ENCODE results near the gene VSTM4. TPM values are rescaled to one million over a fixed set of nuclear protein-coding genes. Genes with fewer than 3 reads are reported as not detected.

VSTM4 gene
- total and polyA plus RNA-seq, 2 donors (not counting 1 experiment from before 2014, with no cell fraction given) = 8.1 to 27.9 TPM

GRCh38 chr10:49050906-49051305 lies 64.4 kb downstream of the VSTM4 start:
- Histone ChIP-seq H3K36me3 (ENCODE audit: control insufficient read depth, insufficient read depth, low read length) (no peaks in the 10 kb centered on the region), H3K4me2 (ENCODE audit: extremely low read depth, insufficient read depth, low read length) (no peak overlapping the region), H3K9me3 (ENCODE audit: control insufficient read depth, insufficient read depth, low read depth, low read length) (no peaks in the 10 kb centered on the region), H3K27me3 (ENCODE audit: control insufficient read depth, insufficient read depth, low read length) (no peaks in the 10 kb centered on the region), H2AFZ (ENCODE audit: low read length) (no peak overlapping the region), H3K27ac (ENCODE audit: insufficient read depth, low read length) (no peak overlapping the region), H3K4me1 (ENCODE audit: control insufficient read depth, extremely low read depth, insufficient read depth, low read length) (no peaks in the 10 kb centered on the region), H3K9ac (ENCODE audit: insufficient read depth, low read length) (no peak overlapping the region), H4K20me1 (ENCODE audit: control insufficient read depth, extremely low read depth, insufficient read depth, low read length) (no peaks in the 10 kb centered on the region), H3K79me2 (ENCODE audit: control insufficient read depth, insufficient read depth, low read length) (no peaks in the 10 kb centered on the region), H3K4me3 (replicated peaks in 1 of 4; ENCODE audit: control extremely low read depth in 1 of 4, insufficient read depth in 1 of 4, low read depth in 3 of 4, low read length in 4 of 4) (no peak overlapping the region)
- no peak for DNase-seq (ENCODE audit: low read depth in 2 of 2)
- TF ChIP-seq CTCF (conservative IDR thresholded peaks at IDR 0.05 in 1 of 2, IDR thresholded peaks at IDR 0.05 in 1 of 2; ENCODE audit: low read depth in 1 of 2, low read length in 2 of 2) = no peak
- TF ChIP-seq EZH2 (IDR thresholded peaks at IDR 0.05; ENCODE audit: low read length, missing control alignments) = no peak

- peak in 1 of 2 donors; percentile 11 for DNase-seq (ENCODE audit: low read depth in 2 of 2)
- H3K4me1 ChIP-seq (ENCODE audit: control insufficient read depth, extremely low read depth, insufficient read depth, low read length) = no peaks in the 10 kb centered on the region
- no peak overlapping the region for H3K27ac ChIP-seq (ENCODE audit: insufficient read depth, low read length)
- H3K9me3 ChIP-seq (ENCODE audit: control insufficient read depth, insufficient read depth, low read depth, low read length) = no peaks in the 10 kb centered on the region
- no peak overlapping the region for H3K4me2 ChIP-seq (ENCODE audit: extremely low read depth, insufficient read depth, low read length)
- H3K36me3 ChIP-seq (ENCODE audit: control insufficient read depth, insufficient read depth, low read length) = no peaks in the 10 kb centered on the region
- H3K4me3 ChIP-seq (replicated peaks in 1 of 4; ENCODE audit: control extremely low read depth in 1 of 4, insufficient read depth in 1 of 4, low read depth in 3 of 4, low read length in 4 of 4) = no peak overlapping the region
- no peak overlapping the region for H2AFZ ChIP-seq (ENCODE audit: low read length)
- no peaks in the 10 kb centered on the region for H3K27me3 ChIP-seq (ENCODE audit: control insufficient read depth, insufficient read depth, low read length)
- TF ChIP-seq CTCF (conservative IDR thresholded peaks at IDR 0.05 in 1 of 2, IDR thresholded peaks at IDR 0.05 in 1 of 2; ENCODE audit: low read depth in 1 of 2, low read length in 2 of 2) (no peak), EZH2 (IDR thresholded peaks at IDR 0.05; ENCODE audit: low read length, missing control alignments) (no peak)
- no peaks in the 10 kb centered on the region for H3K79me2 ChIP-seq (ENCODE audit: control insufficient read depth, insufficient read depth, low read length)
- H3K9ac ChIP-seq (ENCODE audit: insufficient read depth, low read length) = no peak overlapping the region
- no peaks in the 10 kb centered on the region for H4K20me1 ChIP-seq (ENCODE audit: control insufficient read depth, extremely low read depth, insufficient read depth, low read length)
Measured at GRCh38 chr10:49050366-49050765, 65.0 kb downstream of the VSTM4 start.

GRCh38 chr10:49049660-49050059 lies 65.7 kb downstream of the VSTM4 start:
- H2AFZ ChIP-seq (ENCODE audit: low read length) = no peak overlapping the region
- H3K4me3 ChIP-seq (replicated peaks in 1 of 4; ENCODE audit: control extremely low read depth in 1 of 4, insufficient read depth in 1 of 4, low read depth in 3 of 4, low read length in 4 of 4) = no peak overlapping the region
- H3K9ac ChIP-seq (ENCODE audit: insufficient read depth, low read length) = no peak overlapping the region
- no peaks in the 10 kb centered on the region for H4K20me1 ChIP-seq (ENCODE audit: control insufficient read depth, extremely low read depth, insufficient read depth, low read length)
- H3K79me2 ChIP-seq (ENCODE audit: control insufficient read depth, insufficient read depth, low read length) = no peaks in the 10 kb centered on the region
- no peak overlapping the region for H3K4me2 ChIP-seq (ENCODE audit: extremely low read depth, insufficient read depth, low read length)
- H3K27me3 ChIP-seq (ENCODE audit: control insufficient read depth, insufficient read depth, low read length) = no peaks in the 10 kb centered on the region
- TF ChIP-seq CTCF (conservative IDR thresholded peaks at IDR 0.05 in 1 of 2, IDR thresholded peaks at IDR 0.05 in 1 of 2; ENCODE audit: low read depth in 1 of 2, low read length in 2 of 2) (no peak), EZH2 (IDR thresholded peaks at IDR 0.05; ENCODE audit: low read length, missing control alignments) (no peak)
- no peaks in the 10 kb centered on the region for H3K36me3 ChIP-seq (ENCODE audit: control insufficient read depth, insufficient read depth, low read length)
- DNase-seq (ENCODE audit: low read depth in 2 of 2) = peak in 1 of 2 donors; percentile 1
- no peaks in the 10 kb centered on the region for H3K9me3 ChIP-seq (ENCODE audit: control insufficient read depth, insufficient read depth, low read depth, low read length)
- no peaks in the 10 kb centered on the region for H3K4me1 ChIP-seq (ENCODE audit: control insufficient read depth, extremely low read depth, insufficient read depth, low read length)
- no peak overlapping the region for H3K27ac ChIP-seq (ENCODE audit: insufficient read depth, low read length)
